IMR-90 (cell line): ENCODE measurements around the gene NKG7.

Experiments used
- BHLHE40 ChIP-seq: fragments of 150-350 bp; IDR thresholded peaks from 2 replicates; pipeline ENCODE4 v1.6.1; 2016; ENCODE audit warnings: mild to moderate bottlenecking, low read depth, low read length
- CEBPB ChIP-seq: IDR thresholded peaks from 2 replicates; pipeline ENCODE4 v1.6.1; 2012; ENCODE audit warnings: low read depth, low read length, improper control_type of control experiment
- CHD1 ChIP-seq: IDR thresholded peaks from 2 replicates; pipeline ENCODE4 v1.6.1; 2012; ENCODE audit warnings: low read depth, low read length, improper control_type of control experiment
- MAFK ChIP-seq: IDR thresholded peaks from 2 replicates; pipeline ENCODE4 v1.6.1; 2012; ENCODE audit warnings: low read depth, low read length, improper control_type of control experiment
- MAZ ChIP-seq: IDR thresholded peaks from 2 replicates; pipeline ENCODE4 v1.6.1; 2012; ENCODE audit warnings: low read depth, mild to moderate bottlenecking, low read length, improper control_type of control experiment, moderate library complexity, borderline replicate concordance
- MXI1 ChIP-seq: IDR thresholded peaks from 2 replicates; pipeline ENCODE4 v1.6.1; 2012; ENCODE audit warnings: low read depth, mild to moderate bottlenecking, low read length, moderate library complexity, borderline replicate concordance
- POLR2A ChIP-seq: IDR thresholded peaks from 2 replicates; pipeline ENCODE4 v1.6.1; 2012; ENCODE audit warnings: mild to moderate bottlenecking, low read depth, low read length
- RAD21 ChIP-seq: IDR thresholded peaks from 2 replicates; pipeline ENCODE4 v1.6.1; 2012; ENCODE audit warnings: low read length, improper control_type of control experiment
- RFX5 ChIP-seq: IDR thresholded peaks from 2 replicates; pipeline ENCODE4 v1.8.0; 2012; ENCODE audit warnings: low read depth, mild to moderate bottlenecking, low read length, moderate library complexity
- SMC3 ChIP-seq: fragments of 150-350 bp; IDR thresholded peaks from 2 replicates; pipeline ENCODE4 v1.6.1; 2016; ENCODE audit warnings: low read depth, mild to moderate bottlenecking, antibody characterized with exemption, low read length, moderate library complexity
- TF ChIP-seq, protein P1 (sequence below): conservative IDR thresholded peaks from 2 replicates; pipeline ENCODE4 v1.5.1; 2012; ENCODE audit warnings: mild to moderate bottlenecking, low read depth, low read length, improper control_type of control experiment
- TF ChIP-seq, protein P2 (sequence below): fragments of 150-350 bp; IDR thresholded peaks from 2 replicates; pipeline ENCODE4 v1.6.1; 2017; ENCODE audit warnings: mild to moderate bottlenecking, antibody characterized with exemption, low read length, low read depth
- TF ChIP-seq, protein P3 (sequence below): fragments of 150-350 bp; IDR thresholded peaks from 2 replicates; pipeline ENCODE4 v1.6.1; 2016; ENCODE audit warnings: low read depth, mild to moderate bottlenecking, low read length, moderate library complexity, borderline replicate concordance

DNA sequence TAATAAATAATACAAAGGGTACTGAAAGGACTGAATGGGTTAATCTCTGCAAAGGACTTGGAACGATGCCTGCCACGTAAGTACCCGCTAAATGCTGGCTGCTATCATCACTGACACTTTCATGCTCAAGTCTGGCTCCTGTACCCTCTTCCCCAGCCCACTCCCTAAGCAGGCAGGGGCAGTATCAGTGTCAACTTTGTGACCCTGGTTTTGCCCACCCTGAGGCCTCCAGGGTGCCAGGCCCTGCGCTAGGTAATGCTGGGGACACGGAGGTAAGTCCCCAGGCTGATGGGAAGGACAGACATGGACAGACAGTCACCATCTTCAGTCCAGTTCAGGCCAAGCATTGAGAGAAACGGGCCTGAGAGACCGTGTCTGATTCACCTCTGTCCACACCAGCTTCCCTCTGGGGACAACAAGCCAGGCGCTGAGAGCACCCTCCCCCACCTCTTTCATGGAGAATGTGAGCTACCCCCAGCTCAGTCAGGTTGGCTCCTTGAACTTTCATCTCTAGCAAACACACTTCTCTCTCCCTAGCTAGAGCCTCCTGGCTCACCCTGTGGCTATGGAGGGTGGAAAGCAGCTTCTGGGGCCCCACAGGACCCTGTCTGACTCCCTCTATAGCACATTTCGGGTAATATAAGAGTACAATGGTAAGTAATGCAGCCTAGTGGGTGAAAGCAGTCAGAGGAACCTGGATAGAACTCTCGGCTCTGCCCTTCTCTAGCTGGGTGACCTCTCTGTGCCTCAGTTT lies 7.1 kb downstream of the NKG7 start:
- no peak for TF ChIP-seq RAD21
- TF ChIP-seq POLR2A = peak; percentile 4; the same call in 1 of the 2 replicates
- TF ChIP-seq, protein P1, sequence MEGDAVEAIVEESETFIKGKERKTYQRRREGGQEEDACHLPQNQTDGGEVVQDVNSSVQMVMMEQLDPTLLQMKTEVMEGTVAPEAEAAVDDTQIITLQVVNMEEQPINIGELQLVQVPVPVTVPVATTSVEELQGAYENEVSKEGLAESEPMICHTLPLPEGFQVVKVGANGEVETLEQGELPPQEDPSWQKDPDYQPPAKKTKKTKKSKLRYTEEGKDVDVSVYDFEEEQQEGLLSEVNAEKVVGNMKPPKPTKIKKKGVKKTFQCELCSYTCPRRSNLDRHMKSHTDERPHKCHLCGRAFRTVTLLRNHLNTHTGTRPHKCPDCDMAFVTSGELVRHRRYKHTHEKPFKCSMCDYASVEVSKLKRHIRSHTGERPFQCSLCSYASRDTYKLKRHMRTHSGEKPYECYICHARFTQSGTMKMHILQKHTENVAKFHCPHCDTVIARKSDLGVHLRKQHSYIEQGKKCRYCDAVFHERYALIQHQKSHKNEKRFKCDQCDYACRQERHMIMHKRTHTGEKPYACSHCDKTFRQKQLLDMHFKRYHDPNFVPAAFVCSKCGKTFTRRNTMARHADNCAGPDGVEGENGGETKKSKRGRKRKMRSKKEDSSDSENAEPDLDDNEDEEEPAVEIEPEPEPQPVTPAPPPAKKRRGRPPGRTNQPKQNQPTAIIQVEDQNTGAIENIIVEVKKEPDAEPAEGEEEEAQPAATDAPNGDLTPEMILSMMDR = no peak
- TF ChIP-seq, protein P2, sequence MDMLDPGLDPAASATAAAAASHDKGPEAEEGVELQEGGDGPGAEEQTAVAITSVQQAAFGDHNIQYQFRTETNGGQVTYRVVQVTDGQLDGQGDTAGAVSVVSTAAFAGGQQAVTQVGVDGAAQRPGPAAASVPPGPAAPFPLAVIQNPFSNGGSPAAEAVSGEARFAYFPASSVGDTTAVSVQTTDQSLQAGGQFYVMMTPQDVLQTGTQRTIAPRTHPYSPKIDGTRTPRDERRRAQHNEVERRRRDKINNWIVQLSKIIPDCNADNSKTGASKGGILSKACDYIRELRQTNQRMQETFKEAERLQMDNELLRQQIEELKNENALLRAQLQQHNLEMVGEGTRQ = no peak
- TF ChIP-seq MAFK = no peak
- no peak for TF ChIP-seq BHLHE40
- no peak for TF ChIP-seq CEBPB
- TF ChIP-seq MAZ = no peak
- TF ChIP-seq CHD1 = no peak
- TF ChIP-seq MXI1 = no peak
- no peak for TF ChIP-seq RFX5
- no peak for TF ChIP-seq SMC3
- TF ChIP-seq, protein P3, sequence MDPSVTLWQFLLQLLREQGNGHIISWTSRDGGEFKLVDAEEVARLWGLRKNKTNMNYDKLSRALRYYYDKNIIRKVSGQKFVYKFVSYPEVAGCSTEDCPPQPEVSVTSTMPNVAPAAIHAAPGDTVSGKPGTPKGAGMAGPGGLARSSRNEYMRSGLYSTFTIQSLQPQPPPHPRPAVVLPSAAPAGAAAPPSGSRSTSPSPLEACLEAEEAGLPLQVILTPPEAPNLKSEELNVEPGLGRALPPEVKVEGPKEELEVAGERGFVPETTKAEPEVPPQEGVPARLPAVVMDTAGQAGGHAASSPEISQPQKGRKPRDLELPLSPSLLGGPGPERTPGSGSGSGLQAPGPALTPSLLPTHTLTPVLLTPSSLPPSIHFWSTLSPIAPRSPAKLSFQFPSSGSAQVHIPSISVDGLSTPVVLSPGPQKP = no peak
